ENCODE measurements around the gene SLC35F3.

DNA sequence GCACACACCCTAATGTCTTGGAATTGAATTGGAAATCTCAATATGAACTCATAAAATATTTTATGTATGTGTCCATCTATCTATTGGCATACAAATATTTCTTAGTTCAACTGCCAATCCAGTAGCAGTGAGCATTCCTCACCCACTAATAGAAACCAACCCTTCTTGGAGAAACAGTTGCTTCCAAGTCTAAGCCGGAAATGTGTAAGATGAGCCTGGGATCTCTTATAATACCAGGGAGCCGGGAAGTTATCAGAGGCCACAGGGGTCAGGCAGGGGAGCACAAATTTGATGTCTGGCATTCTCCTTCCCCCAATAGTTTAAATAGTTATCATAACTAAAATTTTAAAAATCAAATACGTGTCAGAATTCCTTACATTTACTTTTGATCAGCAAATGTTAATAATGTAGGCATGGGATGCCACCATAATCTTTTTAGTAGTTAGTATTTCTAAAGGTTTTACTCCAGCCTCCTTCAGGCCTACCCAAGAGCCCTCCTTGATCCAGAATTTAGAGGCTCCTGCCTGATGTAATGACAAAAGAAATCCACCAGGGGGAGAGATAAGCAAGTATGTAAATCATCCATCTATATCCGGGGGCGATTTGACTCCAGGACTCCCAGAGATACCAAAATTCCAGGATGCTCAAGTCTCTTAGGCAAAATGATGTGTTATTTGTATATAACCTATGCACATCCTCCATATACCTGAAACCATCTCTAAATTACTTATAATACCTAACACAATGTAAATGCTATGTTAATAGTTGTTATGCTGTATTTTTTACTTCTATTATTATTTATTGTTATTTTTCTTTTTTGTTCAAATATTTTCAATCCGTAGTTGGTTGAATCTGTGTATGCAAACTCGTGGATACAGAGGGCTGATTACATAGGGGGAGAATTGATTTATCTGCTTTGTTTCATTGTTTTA is 250.1 kb downstream of the SLC35F3 start:
- TF ChIP-seq CTCF (IDR thresholded peaks at IDR 0.05) (peak; percentile 60 to 71), POLR2A (IDR thresholded peaks at IDR 0.05) (no peak), POLR2AphosphoS5 (IDR thresholded peaks at IDR 0.05) (no peak)

Data from suprapubic skin (tissue), 4 donors.